ENCODE results near the gene ATXN2.

DNA sequence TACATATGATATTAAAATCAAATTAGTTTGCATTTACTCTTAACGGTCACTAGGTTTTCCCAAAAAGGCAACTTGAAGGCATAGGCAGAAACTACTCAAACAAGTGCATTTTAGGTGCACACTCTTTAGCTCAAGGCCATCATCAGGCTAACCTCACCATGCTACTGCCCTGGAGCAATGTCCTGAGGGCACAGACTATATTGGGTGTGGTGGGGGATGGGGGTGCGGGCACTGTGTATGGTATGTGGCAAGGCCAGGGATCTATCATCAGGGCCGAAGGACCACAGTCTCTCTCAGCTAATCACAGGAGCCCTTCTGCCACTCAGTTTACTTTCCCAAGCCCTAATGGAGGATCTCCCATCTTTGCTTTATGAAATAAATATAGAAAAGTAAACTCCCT, 141.5 kb downstream of the ATXN2 start:
- TF ChIP-seq CTCF (conservative IDR thresholded peaks at IDR 0.05; ENCODE audit: low read depth, low read length) (no peak), EZH2phosphoT487 (IDR thresholded peaks at IDR 0.05; ENCODE audit: borderline replicate concordance, low read length) (no peak), EZH2 (IDR thresholded peaks at IDR 0.05; ENCODE audit: low read length, unreplicated experiment) (no peak)
